ENCODE measurements around the gene GPN1. TPM values are rescaled to one million over a fixed set of nuclear protein-coding genes. Genes with fewer than 3 reads are reported as not detected.

Gene GPN1
- total RNA-seq, 1 donor, result 40.2 TPM

DNA sequence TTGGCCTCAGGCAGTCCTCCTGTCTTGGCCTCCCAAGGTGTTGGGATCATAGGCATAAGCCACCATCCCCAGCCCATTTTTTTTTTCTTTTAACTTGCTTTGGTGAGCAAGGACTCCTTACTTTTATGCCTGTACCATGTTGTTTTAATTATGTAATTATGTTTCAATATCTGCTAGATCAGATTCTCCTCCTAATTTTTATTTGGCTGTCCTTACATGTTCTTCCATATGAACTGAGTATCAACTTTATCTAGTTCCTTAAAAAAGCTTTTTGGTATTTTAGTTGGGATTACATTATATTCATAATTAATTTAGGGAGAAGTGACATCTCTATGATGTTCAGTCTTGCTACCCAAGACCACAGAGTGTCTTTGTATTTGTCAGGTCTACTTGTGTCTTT is 16.3 kb downstream of the GPN1 start:
- H3K4me3 ChIP-seq (ENCODE audit: low read depth, low read length), result no peak overlapping the region
- TF ChIP-seq, protein P1, sequence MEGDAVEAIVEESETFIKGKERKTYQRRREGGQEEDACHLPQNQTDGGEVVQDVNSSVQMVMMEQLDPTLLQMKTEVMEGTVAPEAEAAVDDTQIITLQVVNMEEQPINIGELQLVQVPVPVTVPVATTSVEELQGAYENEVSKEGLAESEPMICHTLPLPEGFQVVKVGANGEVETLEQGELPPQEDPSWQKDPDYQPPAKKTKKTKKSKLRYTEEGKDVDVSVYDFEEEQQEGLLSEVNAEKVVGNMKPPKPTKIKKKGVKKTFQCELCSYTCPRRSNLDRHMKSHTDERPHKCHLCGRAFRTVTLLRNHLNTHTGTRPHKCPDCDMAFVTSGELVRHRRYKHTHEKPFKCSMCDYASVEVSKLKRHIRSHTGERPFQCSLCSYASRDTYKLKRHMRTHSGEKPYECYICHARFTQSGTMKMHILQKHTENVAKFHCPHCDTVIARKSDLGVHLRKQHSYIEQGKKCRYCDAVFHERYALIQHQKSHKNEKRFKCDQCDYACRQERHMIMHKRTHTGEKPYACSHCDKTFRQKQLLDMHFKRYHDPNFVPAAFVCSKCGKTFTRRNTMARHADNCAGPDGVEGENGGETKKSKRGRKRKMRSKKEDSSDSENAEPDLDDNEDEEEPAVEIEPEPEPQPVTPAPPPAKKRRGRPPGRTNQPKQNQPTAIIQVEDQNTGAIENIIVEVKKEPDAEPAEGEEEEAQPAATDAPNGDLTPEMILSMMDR (IDR thresholded peaks at IDR 0.05; ENCODE audit: insufficient read depth, low read length), result no peak
- DNase-seq (ENCODE audit: low read depth), result no peak

DNA sequence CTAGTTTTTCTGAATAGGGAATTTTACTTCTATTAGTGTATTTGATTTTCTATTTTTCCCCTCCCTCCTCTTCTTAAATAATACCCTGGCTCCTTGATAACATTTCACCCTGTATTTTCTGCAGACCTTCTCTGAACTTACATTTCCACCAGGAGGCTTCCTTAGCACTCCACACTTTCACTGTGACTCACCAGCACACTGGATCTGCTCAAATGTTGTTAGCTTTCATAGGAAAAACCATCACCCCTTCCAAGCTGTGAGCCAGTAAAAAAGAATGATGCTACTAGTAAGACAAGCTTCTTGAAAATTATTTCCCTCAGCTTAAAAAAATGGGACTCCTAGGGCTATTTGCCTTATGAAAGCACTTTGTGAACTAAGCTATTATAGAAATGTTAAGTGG is 18.4 kb downstream of the GPN1 start:
- TF ChIP-seq, protein P1 (IDR thresholded peaks at IDR 0.05; ENCODE audit: insufficient read depth, low read length), result no peak
- DNase-seq (ENCODE audit: low read depth), result peak; percentile 27
- H3K4me3 ChIP-seq (ENCODE audit: low read depth, low read length), result no peak overlapping the region

DNA sequence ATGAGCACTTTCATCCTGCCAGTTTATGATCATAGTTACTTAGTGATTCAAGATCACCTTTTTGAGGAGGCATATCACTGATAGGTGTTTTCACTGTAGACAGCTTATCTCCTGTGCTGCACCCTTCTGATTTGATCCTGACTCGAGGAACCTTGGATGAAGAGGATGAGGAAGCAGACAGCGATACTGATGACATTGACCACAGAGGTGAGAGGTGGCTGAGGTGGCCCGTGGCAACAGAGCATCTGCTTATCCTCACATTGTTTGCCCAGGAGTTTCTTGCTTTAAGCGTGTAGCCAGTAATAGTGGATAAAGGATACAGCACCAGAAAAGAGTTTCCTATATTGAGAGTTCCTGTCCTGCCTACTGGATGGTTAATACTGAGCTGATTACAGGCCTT is 18.9 kb downstream of the GPN1 start:
- H3K4me3 ChIP-seq (ENCODE audit: low read depth, low read length), result no peak overlapping the region
- no peak for DNase-seq (ENCODE audit: low read depth)
- TF ChIP-seq, protein P1 (IDR thresholded peaks at IDR 0.05; ENCODE audit: insufficient read depth, low read length), result no peak

DNA sequence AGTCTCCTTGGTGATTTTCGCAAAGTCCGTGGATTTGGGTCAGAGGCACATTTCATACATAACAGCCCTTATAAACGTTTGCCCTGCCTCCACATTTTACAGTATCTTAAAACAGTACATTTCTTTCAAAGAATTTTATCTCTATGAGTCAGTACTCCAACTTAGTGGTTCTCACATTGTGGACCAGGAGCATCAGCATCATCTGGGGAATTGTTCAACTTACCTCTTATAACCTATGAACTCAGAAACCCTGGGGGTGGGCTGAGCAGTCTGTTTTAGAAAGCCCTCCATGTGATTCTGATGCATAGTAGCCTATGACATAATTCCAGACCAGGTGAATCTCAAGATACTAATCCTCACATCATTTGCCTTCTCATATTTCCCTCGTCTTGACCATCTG is 22.2 kb downstream of the GPN1 start:
- TF ChIP-seq, protein P1 (IDR thresholded peaks at IDR 0.05; ENCODE audit: insufficient read depth, low read length), result no peak
- no peak overlapping the region for H3K4me3 ChIP-seq (ENCODE audit: low read depth, low read length)
- no peak for DNase-seq (ENCODE audit: low read depth)

DNA sequence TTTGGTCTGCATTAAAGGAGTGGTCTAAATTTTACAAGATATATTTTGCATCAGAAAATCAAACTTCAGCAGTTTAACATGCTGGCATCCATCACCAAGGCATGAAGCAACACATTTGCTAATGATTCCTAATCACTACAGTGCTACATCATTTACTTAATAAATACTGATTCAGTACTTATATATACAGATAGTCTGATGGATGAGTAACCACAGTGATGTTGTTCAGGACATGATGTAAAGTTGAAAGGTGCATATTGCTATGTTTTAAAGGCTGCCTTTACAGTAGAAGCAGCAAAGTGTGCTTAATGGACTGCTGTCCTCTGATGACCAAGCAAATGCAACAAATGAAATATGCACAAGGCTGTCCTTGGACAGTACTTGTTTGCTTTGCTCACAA is 23.5 kb downstream of the GPN1 start:
- no peak overlapping the region for H3K4me3 ChIP-seq (ENCODE audit: low read depth, low read length)
- TF ChIP-seq, protein P1 (IDR thresholded peaks at IDR 0.05; ENCODE audit: insufficient read depth, low read length), result no peak
- no peak for DNase-seq (ENCODE audit: low read depth)

DNA sequence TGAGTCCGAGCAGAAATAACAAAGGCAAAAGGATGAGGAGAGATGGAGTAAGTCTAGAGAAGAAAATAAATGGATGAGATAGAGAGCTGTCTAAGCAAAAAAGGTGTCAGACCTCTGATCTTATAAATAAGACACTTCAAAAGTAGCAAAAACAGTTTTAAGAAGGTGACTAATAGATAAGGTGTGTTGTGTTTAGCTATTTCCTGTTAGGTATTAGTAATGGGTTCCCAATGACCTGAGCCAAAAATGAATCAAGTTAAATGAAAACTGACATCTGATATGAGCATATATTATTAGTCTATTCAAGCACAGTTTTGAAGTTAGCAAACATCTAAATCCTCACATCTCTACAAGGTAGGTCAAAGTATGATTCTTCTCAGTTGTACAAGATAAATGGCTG is 23.9 kb downstream of the GPN1 start:
- DNase-seq (ENCODE audit: low read depth), result no peak
- TF ChIP-seq, protein P1 (IDR thresholded peaks at IDR 0.05; ENCODE audit: insufficient read depth, low read length), result no peak
- H3K4me3 ChIP-seq (ENCODE audit: low read depth, low read length), result no peak overlapping the region

DNA sequence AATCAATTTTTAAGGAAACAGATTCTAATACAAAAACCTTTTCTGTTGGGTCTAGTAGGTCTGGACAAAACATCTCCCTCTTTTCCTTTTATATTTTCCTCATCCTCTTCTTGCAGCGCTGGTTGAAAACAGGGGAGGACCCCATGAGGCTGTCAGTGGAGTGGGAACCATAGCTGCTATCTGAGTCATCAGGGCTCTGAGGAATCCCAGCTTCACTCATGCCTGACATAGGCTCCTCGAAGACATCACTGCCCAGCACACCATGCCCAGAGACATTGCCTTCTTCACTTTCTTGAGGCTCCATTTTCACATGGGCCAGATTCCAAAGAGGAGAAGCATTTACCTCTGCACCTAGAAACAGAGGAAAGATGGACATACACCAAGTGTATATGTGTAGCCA is 24.5 kb downstream of the GPN1 start:
- no peak overlapping the region for H3K4me3 ChIP-seq (ENCODE audit: low read depth, low read length)
- TF ChIP-seq, protein P1 (IDR thresholded peaks at IDR 0.05; ENCODE audit: insufficient read depth, low read length), result no peak
- DNase-seq (ENCODE audit: low read depth), result no peak

Data from fibroblast of the aortic adventitia (primary cell).